Measurements from ENCODE around the gene NXN. TPM values are rescaled to one million over a fixed set of nuclear protein-coding genes. Genes with fewer than 3 reads are reported as not detected.
A peak's percentile ranks its signal among the peaks of the same experiment; 100 is the strongest.

The NXN gene
- total RNA-seq, 1 experiment from 2014 or later = 126 TPM

- POLR2A ChIA-PET = interaction anchor here (0.6 kb wide), 2 partner anchors 116 to 300 kb away, joined by 4 to 5 read pairs; no protein-coding TSS in a partner anchor
- no TSS peak for BruUV-seq (replicated peaks)
These were observed 93.5 kb downstream of the NXN start for GRCh38 chr17:885971-886571.

GRCh38 chr17:883586-883962 lies 96.0 kb downstream of the NXN start:
- no peak for TF ChIP-seq CTCF (IDR thresholded peaks at IDR 0.05)
- TF ChIP-seq REST (IDR thresholded peaks at IDR 0.05; ENCODE audit: insufficient read depth in 1 of 2, low read depth in 2 of 2, low read length in 1 of 2) = no peak
- TF ChIP-seq POLR2AphosphoS5 (IDR thresholded peaks at IDR 0.05; ENCODE audit: low read depth, low read length) = no peak
- no peak for TF ChIP-seq SIN3A (IDR thresholded peaks at IDR 0.05; ENCODE audit: borderline replicate concordance, insufficient read depth, low read depth, low read length)
- TF ChIP-seq TCF7L2 (IDR thresholded peaks at IDR 0.05; ENCODE audit: low read depth, low read length) = no peak
- Histone ChIP-seq H3K27ac (ENCODE audit: low read length) (peak overlapping the region; percentile 25; the same call in 1 of the 2 replicates), H3K27me3 (ENCODE audit: control insufficient read depth, insufficient read depth, low read length) (no peaks in the 10 kb centered on the region), H3K9me3 (ENCODE audit: control insufficient read depth, insufficient read depth, low read depth, low read length) (no peaks in the 10 kb centered on the region), H3K4me1 (ENCODE audit: control insufficient read depth, insufficient read depth, low read length) (peaks cover 61% of the 10 kb centered on the region), H3K4me3 (ENCODE audit: low read depth in 2 of 2, low read length in 2 of 2) (no peak overlapping the region), H3K36me3 (ENCODE audit: control insufficient read depth, insufficient read depth, low read length) (no peaks in the 10 kb centered on the region)
- BruUV-seq (replicated peaks) = no TSS peak
- CTCF ChIA-PET = no interaction called here
- POLR2A ChIA-PET = interaction anchor here (0.6 kb wide), 1 partner anchor 26 kb away, joined by 24 read pairs; no protein-coding TSS in a partner anchor
- ATAC-seq = no peak
- in situ Hi-C loops (cut with HindIII; ENCODE audit: low pct_unique_long_range_greater_than_20kb, low sequenced_read_pairs) (no loop called here), intact Hi-C loops (cut with micrococcal nuclease; ENCODE audit: unreplicated experiment) (no loop called here)
- DNase-seq (ENCODE audit: low read depth, low spot score) = no peak

More at GRCh38 chr17:885971-886571, 93.5 kb downstream of the NXN start:
- intact Hi-C loops (cut with micrococcal nuclease; ENCODE audit: unreplicated experiment) (no loop called here), in situ Hi-C loops (cut with HindIII; ENCODE audit: low pct_unique_long_range_greater_than_20kb, low sequenced_read_pairs) (no loop called here)
- DNase-seq (ENCODE audit: low read depth, low spot score) = no peak
- H3K27ac ChIP-seq (ENCODE audit: low read length) = peak overlapping the region; percentile 34; the same call in 1 of the 2 replicates
- no peak for ATAC-seq
- H3K4me1 ChIP-seq (ENCODE audit: control insufficient read depth, insufficient read depth, low read length) = peaks cover 43% of the 10 kb centered on the region
- H3K27me3 ChIP-seq (ENCODE audit: control insufficient read depth, insufficient read depth, low read length) = no peaks in the 10 kb centered on the region
- H3K4me3 ChIP-seq (ENCODE audit: low read depth in 2 of 2, low read length in 2 of 2) = no peak overlapping the region
- H3K9me3 ChIP-seq (ENCODE audit: control insufficient read depth, insufficient read depth, low read depth, low read length) = no peaks in the 10 kb centered on the region
- TF ChIP-seq REST (IDR thresholded peaks at IDR 0.05; ENCODE audit: insufficient read depth in 1 of 2, low read depth in 2 of 2, low read length in 1 of 2) (no peak), POLR2AphosphoS5 (IDR thresholded peaks at IDR 0.05; ENCODE audit: low read depth, low read length) (no peak), TCF7L2 (IDR thresholded peaks at IDR 0.05; ENCODE audit: low read depth, low read length) (no peak), CTCF (IDR thresholded peaks at IDR 0.05) (no peak), SIN3A (IDR thresholded peaks at IDR 0.05; ENCODE audit: borderline replicate concordance, insufficient read depth, low read depth, low read length) (no peak)
- H3K36me3 ChIP-seq (ENCODE audit: control insufficient read depth, insufficient read depth, low read length) = no peaks in the 10 kb centered on the region
- CTCF ChIA-PET = no interaction called here

All from Panc1 (cell line).